Amygdala (tissue), 56 donors: ENCODE data around the gene ACVR2A.

Experiments
- DNase-seq, 56 donors: peaks; one replicate each; lab custom pipeline; 2025; lab: John Stamatoyannopoulos, UW

The ACVR2A gene

DNA sequence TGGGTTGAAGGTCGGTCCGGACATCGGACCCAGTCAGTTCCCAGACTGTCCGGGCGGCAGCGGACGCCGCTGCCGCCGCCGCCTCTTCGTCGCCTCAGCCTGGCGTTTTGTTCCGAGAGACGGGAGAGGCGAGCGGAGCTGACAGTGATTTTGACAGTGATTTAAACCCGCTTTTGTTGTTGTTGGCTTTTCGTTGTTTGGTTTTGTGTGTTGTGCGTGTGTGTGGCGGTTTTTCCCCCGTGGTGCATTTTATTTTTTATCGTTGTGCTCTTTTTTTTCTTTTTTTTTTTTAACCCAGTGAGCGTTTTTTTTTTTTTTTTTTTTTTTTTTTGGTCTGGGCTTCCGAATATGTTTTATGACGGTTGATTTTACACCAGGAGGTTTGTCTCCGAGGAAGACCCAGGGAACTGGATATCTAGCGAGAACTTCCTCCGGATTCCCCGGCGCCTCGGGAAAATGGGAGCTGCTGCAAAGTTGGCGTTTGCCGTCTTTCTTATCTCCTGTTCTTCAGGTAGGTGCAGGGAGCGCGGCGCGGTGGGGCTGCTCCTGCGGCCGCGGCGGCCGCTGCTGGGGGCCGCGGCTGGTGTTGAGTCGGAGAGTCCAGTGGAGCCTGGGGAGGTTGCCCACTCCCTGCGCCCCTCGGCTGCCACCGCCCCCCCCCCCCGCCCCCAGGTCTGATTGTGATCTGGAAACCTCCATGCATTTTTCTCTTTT lies at the start of gene ACVR2A:
TSS of gene ACVR2A (plus strand) at position 333 of the 714 bp plus-strand sequence. CDS start at position 457, 124 bp downstream.
- peak in 28 of 56 donors; percentile 1 to 67 (median 25) for DNase-seq

DNA sequence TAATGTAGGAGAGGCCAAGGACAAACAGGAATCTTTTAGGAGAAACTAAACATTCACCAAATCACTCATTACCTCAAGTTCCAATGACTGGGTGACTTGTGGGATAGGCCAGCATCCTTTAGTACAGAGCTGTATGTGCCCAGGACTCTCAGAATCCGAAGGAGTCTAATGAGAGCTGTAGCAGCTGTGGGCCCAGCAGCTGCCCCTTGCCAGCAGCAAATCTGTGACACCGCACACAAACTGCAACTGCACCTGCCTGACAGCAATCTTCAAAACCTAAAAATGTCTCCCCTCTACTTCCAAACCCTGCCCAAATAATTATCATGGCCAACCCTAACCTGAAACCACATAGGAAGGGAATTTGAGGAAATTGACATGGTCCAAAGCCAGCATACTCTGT lies 44.5 kb upstream of the ACVR2A start:
- no peak for DNase-seq

DNA sequence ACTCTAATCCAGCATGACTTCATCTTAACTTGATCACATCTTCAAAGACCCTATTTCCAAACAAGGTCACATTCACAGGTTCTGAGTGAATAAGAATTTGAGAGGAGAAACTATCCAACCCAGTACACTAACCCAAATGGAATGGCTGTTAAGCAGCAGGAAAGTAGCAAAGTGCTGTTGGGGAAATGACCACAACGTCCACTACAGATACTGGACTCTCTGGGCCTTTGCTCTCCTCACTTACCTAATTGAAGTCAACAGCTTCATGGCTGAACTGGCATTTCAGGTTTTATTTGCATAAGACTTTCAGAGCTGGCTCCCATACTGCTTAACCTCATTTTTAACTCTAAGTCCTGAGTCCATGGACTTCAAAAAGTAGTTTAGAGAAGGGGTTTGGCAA lies 38.0 kb upstream of the ACVR2A start:
- DNase-seq: no peak

- DNase-seq: no peak
Measured at GRCh38 chr2:147808520-147808919, 36.3 kb upstream of the ACVR2A start.

GRCh38 chr2:147810883-147811765 lies 33.7 kb upstream of the ACVR2A start:
- no peak for DNase-seq

GRCh38 chr2:147818741-147819140 lies 26.1 kb upstream of the ACVR2A start:
- DNase-seq: no peak

GRCh38 chr2:147824620-147825019 lies 20.2 kb upstream of the ACVR2A start:
- DNase-seq: no peak

DNA sequence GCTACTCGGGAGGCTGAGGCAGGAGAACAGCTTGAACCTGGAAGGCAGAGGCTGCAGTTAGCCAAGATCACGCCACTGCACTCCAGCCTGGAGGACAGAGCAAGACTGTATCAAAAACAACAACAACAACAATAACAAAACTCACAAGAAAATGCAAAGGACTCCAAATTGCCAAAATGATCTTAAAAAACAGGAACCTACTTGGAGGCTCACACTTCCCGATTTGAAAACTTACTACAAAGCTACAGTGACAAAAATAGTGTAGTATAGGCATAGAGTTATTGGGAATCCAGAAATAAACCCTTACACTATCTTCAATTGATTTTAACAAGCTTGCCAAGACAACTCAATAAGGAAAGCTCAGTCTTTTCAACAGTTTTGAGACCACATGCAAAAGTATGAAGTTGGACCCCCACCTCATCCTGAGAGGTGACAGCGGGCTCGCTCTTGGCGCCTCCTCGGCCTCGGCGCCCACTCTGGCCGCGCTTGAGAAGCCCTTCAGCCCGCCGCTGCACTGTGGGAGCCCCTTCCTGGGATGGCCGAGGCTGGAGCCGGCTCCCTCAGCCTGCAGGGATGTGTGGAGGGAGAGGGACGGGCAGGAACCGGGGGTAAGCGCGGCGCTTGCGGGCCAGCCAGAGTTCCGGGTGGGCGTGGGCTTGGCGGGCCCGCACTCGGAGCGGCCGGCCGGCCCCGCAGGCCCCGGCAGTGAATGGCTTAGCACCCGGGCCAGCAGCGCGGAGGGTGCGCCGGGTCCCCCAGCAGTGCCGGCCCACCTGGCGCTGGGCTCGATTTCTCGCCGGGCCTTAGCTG lies 18.3 kb upstream of the ACVR2A start:
- no peak for DNase-seq

DNA sequence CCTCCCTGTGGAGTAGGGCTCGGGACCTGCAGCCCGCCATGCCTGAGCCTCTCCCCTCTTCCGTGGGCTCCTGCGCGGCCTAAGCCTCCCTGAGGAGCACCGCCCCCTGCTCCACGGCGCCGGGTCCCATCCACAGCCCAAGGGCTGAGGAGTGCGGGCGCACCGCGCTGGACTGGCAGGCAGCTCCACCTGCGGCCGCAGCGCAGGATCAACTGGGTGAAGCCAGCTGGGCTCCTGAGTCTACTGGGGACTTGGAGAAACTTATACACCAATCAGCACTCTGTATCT lies 17.8 kb upstream of the ACVR2A start:
- DNase-seq: no peak

DNA sequence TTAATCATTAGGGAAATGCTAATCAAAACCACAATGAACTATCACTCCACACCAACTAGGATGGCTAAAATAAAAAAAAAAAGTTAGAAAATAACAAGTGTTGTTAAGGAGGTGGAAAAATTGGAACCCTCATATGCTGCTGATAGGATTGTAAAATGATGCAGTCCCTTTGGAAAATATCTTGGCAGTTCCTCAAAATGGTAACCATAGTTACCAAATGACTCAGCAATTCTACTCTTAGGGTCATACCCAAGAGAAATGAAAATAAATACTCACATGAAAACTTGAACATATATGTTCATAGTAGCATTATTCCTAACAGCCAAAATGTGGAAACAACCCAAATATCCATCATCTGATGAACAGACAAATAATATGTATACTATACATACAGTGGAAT lies 15.7 kb upstream of the ACVR2A start:
- no peak for DNase-seq

DNA sequence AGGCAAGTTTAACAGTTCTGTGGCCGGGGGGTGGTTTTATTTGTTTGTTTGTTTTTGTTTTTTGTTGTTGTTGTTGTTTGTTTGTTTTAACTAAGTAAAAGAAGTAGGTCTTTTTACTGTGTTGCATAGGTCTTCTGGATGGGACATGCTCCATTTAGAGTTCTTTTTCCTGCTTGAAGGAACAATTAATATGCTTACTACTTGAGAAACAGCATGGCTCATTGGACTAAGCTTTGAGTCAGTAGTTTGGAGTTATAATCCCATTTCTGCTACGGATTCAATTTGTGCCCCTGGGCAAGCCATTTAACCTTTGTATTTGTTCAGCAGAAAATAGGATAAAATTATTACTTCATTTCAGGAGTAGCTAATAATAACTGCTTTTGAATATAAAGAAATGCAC lies 8.7 kb upstream of the ACVR2A start:
- no peak for DNase-seq

DNA sequence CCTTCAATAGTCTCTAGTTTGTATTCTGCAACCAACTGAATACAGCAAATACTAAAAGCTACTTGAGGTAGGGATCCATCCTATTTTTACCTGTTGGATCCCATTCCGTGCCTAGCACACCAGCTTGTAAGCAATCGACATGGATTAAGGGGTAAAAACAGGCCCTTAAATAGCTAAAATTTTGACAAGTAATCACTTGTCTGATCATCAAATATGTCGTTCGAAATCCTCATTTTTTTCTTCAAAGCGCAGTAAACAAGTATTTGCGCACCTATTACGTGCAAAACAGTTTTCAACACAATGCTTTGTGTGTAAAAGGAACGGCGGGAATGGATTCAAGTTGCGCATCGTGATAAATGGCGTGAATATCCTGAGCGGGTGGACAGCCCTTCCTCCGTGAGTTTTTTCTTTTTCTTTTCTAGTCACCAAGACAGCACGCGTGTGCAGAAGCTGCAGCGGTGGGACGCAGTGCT lies 1.4 kb upstream of the ACVR2A start:
- DNase-seq: peak in 1 of 56 donors; percentile 52

- peak; percentile 47 to 96 (median 86) for DNase-seq
Measured at GRCh38 chr2:147843864-147844696, 749 bp upstream of the ACVR2A start.

GRCh38 chr2:147845411-147845971 lies 662 bp downstream of the ACVR2A start:
- peak in 3 of 56 donors; percentile 2 to 50 (median 48) for DNase-seq

GRCh38 chr2:147846412-147847081 lies 1.7 kb downstream of the ACVR2A start:
- peak in 1 of 56 donors; percentile 1 for DNase-seq

GRCh38 chr2:147847746-147848391 lies 3.0 kb downstream of the ACVR2A start:
- no peak for DNase-seq

- no peak for DNase-seq
Measured at GRCh38 chr2:147850838-147851237, 6.0 kb downstream of the ACVR2A start.

DNA sequence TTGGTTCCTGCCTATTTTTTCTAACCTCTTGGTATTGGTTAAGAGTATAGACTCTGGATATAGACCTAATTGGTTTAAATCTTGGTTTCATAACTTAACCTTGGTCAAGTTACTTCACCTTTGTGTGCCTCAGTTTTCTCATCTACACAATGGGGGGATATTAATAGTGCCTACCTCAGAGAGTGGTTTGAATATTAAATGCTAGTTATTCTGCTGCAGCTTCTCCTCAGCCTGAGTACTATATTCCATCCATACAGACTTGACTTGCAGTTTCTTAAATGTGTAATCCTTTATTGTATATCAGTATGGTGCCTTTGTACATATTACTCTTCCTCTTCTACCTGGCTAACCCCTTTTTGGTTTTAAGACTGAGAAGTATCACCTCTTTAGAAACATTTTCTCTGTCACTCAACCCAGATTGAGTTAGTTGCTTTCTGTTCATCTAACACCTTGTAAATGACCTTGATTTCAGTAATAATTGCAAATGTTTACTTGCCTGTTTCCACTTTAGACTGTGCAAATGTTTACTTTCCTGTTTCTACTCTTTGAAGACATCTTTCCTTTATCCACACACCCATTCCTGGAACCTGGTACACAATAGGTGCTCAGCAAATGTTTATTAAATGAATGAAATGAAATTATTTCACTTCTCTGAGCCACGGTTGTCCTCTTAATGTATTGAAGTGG lies 6.6 kb downstream of the ACVR2A start:
- DNase-seq: no peak
